HEK293T (cell line): Measurements from ENCODE around the gene KCNIP1.

Source experiments
- ARNT ChIP-seq: fragments of 450-650 bp; IDR thresholded peaks from 2 replicates; pipeline ENCODE4 v1.6.1; 2017; ENCODE audit warnings: mild to moderate bottlenecking
- BHLHE40 ChIP-seq: fragments of 450-650 bp; IDR thresholded peaks from 2 replicates; pipeline ENCODE4 v1.6.1; 2016; ENCODE audit warnings: mild to moderate bottlenecking, moderate library complexity, borderline replicate concordance
- CTBP1 ChIP-seq: fragments of 450-650 bp; IDR thresholded peaks from 2 replicates; pipeline ENCODE4 v1.6.1; 2016; ENCODE audit warnings: borderline replicate concordance
- ELF4 ChIP-seq: fragments of 450-650 bp; IDR thresholded peaks from 2 replicates; pipeline ENCODE4 v1.6.1; 2017; ENCODE audit warnings: antibody characterized with exemption
- FOXA1 ChIP-seq: fragments of 450-650 bp; IDR thresholded peaks from 2 replicates; pipeline ENCODE4 v1.6.1; 2016; ENCODE audit warnings: mild to moderate bottlenecking
- FOXK2 ChIP-seq: fragments of 450-650 bp; IDR thresholded peaks from 2 replicates; pipeline ENCODE4 v1.6.1; 2016; ENCODE audit warnings: mild to moderate bottlenecking
- FOXM1 ChIP-seq: fragments of 450-650 bp; IDR thresholded peaks from 2 replicates; pipeline ENCODE4 v1.6.1; 2017; ENCODE audit warnings: mild to moderate bottlenecking, borderline replicate concordance
- L3MBTL2 ChIP-seq: fragments of 450-650 bp; conservative IDR thresholded peaks from 2 replicates; pipeline ENCODE4 v1.6.1; 2016; ENCODE audit warnings: mild to moderate bottlenecking
- LEF1 ChIP-seq: fragments of 450-650 bp; IDR thresholded peaks from 2 replicates; pipeline ENCODE4 v1.6.1; 2017; ENCODE audit warnings: mild to moderate bottlenecking, borderline replicate concordance
- PKNOX1 ChIP-seq: fragments of 450-650 bp; IDR thresholded peaks from 2 replicates; pipeline ENCODE4 v1.6.1; 2016
- SP1 ChIP-seq: fragments of 450-650 bp; IDR thresholded peaks from 2 replicates; pipeline ENCODE4 v1.6.1; 2017
- SUZ12 ChIP-seq: fragments of 450-650 bp; IDR thresholded peaks from 2 replicates; pipeline ENCODE4 v1.6.1; 2016; ENCODE audit warnings: mild to moderate bottlenecking
- TARDBP ChIP-seq: fragments of 450-650 bp; IDR thresholded peaks from 2 replicates; pipeline ENCODE4 v1.6.1; 2016
- ZNF384 ChIP-seq: fragments of 450-650 bp; IDR thresholded peaks from 2 replicates; pipeline ENCODE4 v1.6.1; 2016

- TF ChIP-seq FOXM1 (no peak), FOXA1 (no peak), ZNF384 (no peak), CTBP1 (no peak), FOXK2 (no peak), LEF1 (no peak), PKNOX1 (peak; percentile 51), SUZ12 (no peak), BHLHE40 (no peak), TARDBP (no peak), SP1 (no peak), ELF4 (no peak), ARNT (no peak), L3MBTL2 (no peak)
Observed at GRCh38 chr5:170519549-170519948, 15.7 kb downstream of the KCNIP1 start.
